Epithelial cell of proximal tubule (primary cell): ENCODE data around the gene PHLDA1. TPM values are rescaled to one million over a fixed set of nuclear protein-coding genes. Genes with fewer than 3 reads are reported as not detected.
A peak's percentile ranks its signal among the peaks of the same experiment; 100 is the strongest.

ENCODE experiments used
- DNase-seq: peaks from one replicate; pipeline ENCODE4 v3.0.0-alpha.2; 2011; ENCODE audit warnings: low read depth
- H3K4me3 ChIP-seq: 2 replicates; pipeline ENCODE4 v1.5.1; 2011; ENCODE audit warnings: low read depth, mild to moderate bottlenecking, low read length
- CTCF ChIP-seq: conservative IDR thresholded peaks from 2 replicates; pipeline ENCODE4 v1.5.1; 2012; ENCODE audit warnings: low read depth, mild to moderate bottlenecking, low read length
- total RNA-seq: library from RNA; depleted of rRNA; stranded (reverse); fragments of >200 nt; gene quantifications from 2 replicates; pipeline ENCODE4 v1.2.3, GENCODE V29; 2015

PHLDA1 gene
- total RNA-seq, 1 donor from 2014 or later = 89.0 TPM

- TF ChIP-seq CTCF = no peak
- H3K4me3 ChIP-seq = no peak overlapping the region
- no peak for DNase-seq
Observed at GRCh38 chr12:76024942-76025600, 6.5 kb downstream of the PHLDA1 start.

- TF ChIP-seq CTCF = no peak
- no peak for DNase-seq
- H3K4me3 ChIP-seq = no peak overlapping the region
Observed at GRCh38 chr12:76024102-76024781, 7.3 kb downstream of the PHLDA1 start.

GRCh38 chr12:76023069-76023690 is 8.4 kb downstream of the PHLDA1 start:
- DNase-seq = no peak
- H3K4me3 ChIP-seq = no peak overlapping the region
- TF ChIP-seq CTCF = no peak

- no peak for DNase-seq
- H3K4me3 ChIP-seq = no peak overlapping the region
- TF ChIP-seq CTCF = no peak
Observed at GRCh38 chr12:76022506-76022905, 9.1 kb downstream of the PHLDA1 start.

GRCh38 chr12:76020731-76021672 is 10.6 kb downstream of the PHLDA1 start:
- no peak for TF ChIP-seq CTCF
- H3K4me3 ChIP-seq = no peak overlapping the region
- DNase-seq = peak; percentile 97

- no peak overlapping the region for H3K4me3 ChIP-seq
- TF ChIP-seq CTCF = no peak
- no peak for DNase-seq
Observed at GRCh38 chr12:76020281-76020680, 11.3 kb downstream of the PHLDA1 start.
